ENCODE results near the gene SELENOH.
"Not testable (repeated sequence)": the region's sequence is repeated elsewhere in the genome, so short reads cannot be mapped to it uniquely, and the experiment has no call there.

Gene SELENOH

GRCh38 chr11:57703341-57703740 is 38.0 kb upstream of the SELENOH start:
- Histone ChIP-seq H2BK15ac (ENCODE audit: low read length) (no peak overlapping the region), H3K4me2 (ENCODE audit: insufficient read depth, low read length, poor library complexity, severe bottlenecking) (no peak overlapping the region), H3K36me3 (replicated peaks in 1 of 2; ENCODE audit: control insufficient read depth in 2 of 2, insufficient read depth in 2 of 2, low read length in 2 of 2) (peaks cover 36 to 91% of the 10 kb centered on the region in 2 donors), H3K79me1 (ENCODE audit: low read depth, low read length) (no peaks in the 10 kb centered on the region), H3K27me3 (ENCODE audit: control insufficient read depth in 3 of 3, insufficient read depth in 3 of 3, low read depth in 1 of 3, low read length in 3 of 3) (no peaks in the 10 kb centered on the region), H3K9me3 (replicated peaks in 1 of 2; ENCODE audit: control insufficient read depth in 2 of 2, insufficient read depth in 1 of 2, low read depth in 1 of 2, low read length in 2 of 2) (no peaks in the 10 kb centered on the region), H3K23ac (ENCODE audit: low read depth, low read length, poor library complexity) (no peak overlapping the region), H3K14ac (ENCODE audit: low read length) (no peak overlapping the region), H3K4me1 (ENCODE audit: control insufficient read depth in 2 of 2, insufficient read depth in 1 of 2, low read depth in 1 of 2, low read length in 2 of 2) (no peaks in the 10 kb centered on the region), H2BK5ac (ENCODE audit: low read length) (no peak overlapping the region), H3K4ac (ENCODE audit: low read length) (no peak overlapping the region), H4K8ac (ENCODE audit: low read depth, low read length) (no peak overlapping the region), H2AFZ (ENCODE audit: low read length) (no peak overlapping the region), H3K18ac (ENCODE audit: low read length) (no peak overlapping the region), H3K27ac (replicated peaks; ENCODE audit: low read length) (no peak overlapping the region), H4K91ac (ENCODE audit: low read depth, low read length, poor library complexity) (no peak overlapping the region), H3K9ac (ENCODE audit: low read depth, low read length, poor library complexity) (no peak overlapping the region), H3K4me3 (ENCODE audit: low read length in 2 of 2) (no peak overlapping the region), H2AK5ac (ENCODE audit: low read depth, low read length) (no peak overlapping the region), H2BK12ac (ENCODE audit: low read length) (no peak overlapping the region), H2BK120ac (ENCODE audit: low read depth, low read length) (no peak overlapping the region)
- no peak for DNase-seq (ENCODE audit: low spot score)
- no CpG with 5 or more reads among the region's 4 CpGs for WGBS, 2 donors (ENCODE audit: extremely low coverage in 2 of 2, insufficient read length in 2 of 2, insufficient replicate concordance in 1 of 2)

GRCh38 chr11:57704932-57705331 is 36.4 kb upstream of the SELENOH start:
- Histone ChIP-seq H3K14ac (ENCODE audit: low read length) (no peak overlapping the region), H3K4ac (ENCODE audit: low read length) (no peak overlapping the region), H3K4me2 (ENCODE audit: insufficient read depth, low read length, poor library complexity, severe bottlenecking) (no peak overlapping the region), H3K23ac (ENCODE audit: low read depth, low read length, poor library complexity) (no peak overlapping the region), H3K4me3 (ENCODE audit: low read length in 2 of 2) (no peak overlapping the region), H3K27ac (replicated peaks; ENCODE audit: low read length) (no peak overlapping the region), H3K79me1 (ENCODE audit: low read depth, low read length) (peaks cover under 1% of the 10 kb centered on the region), H4K91ac (ENCODE audit: low read depth, low read length, poor library complexity) (no peak overlapping the region), H3K4me1 (ENCODE audit: control insufficient read depth in 2 of 2, insufficient read depth in 1 of 2, low read depth in 1 of 2, low read length in 2 of 2) (no peaks in the 10 kb centered on the region), H3K27me3 (ENCODE audit: control insufficient read depth in 3 of 3, insufficient read depth in 3 of 3, low read depth in 1 of 3, low read length in 3 of 3) (no peaks in the 10 kb centered on the region), H3K36me3 (replicated peaks in 1 of 2; ENCODE audit: control insufficient read depth in 2 of 2, insufficient read depth in 2 of 2, low read length in 2 of 2) (peaks cover 23 to 84% of the 10 kb centered on the region in 2 donors), H2BK12ac (ENCODE audit: low read length) (no peak overlapping the region), H4K8ac (ENCODE audit: low read depth, low read length) (no peak overlapping the region), H3K9ac (ENCODE audit: low read depth, low read length, poor library complexity) (no peak overlapping the region), H2BK15ac (ENCODE audit: low read length) (no peak overlapping the region), H3K18ac (ENCODE audit: low read length) (no peak overlapping the region), H2BK5ac (ENCODE audit: low read length) (no peak overlapping the region), H3K9me3 (replicated peaks in 1 of 2; ENCODE audit: control insufficient read depth in 2 of 2, insufficient read depth in 1 of 2, low read depth in 1 of 2, low read length in 2 of 2) (no peaks in the 10 kb centered on the region), H2AFZ (ENCODE audit: low read length) (no peak overlapping the region), H2AK5ac (ENCODE audit: low read depth, low read length) (no peak overlapping the region), H2BK120ac (ENCODE audit: low read depth, low read length) (no peak overlapping the region)
- DNase-seq (ENCODE audit: low spot score) = no peak
- WGBS, 2 donors (ENCODE audit: extremely low coverage in 2 of 2, insufficient read length in 2 of 2, insufficient replicate concordance in 1 of 2) = no CpG with 5 or more reads among the region's 6 CpGs

GRCh38 chr11:57705432-57705831 is 35.9 kb upstream of the SELENOH start:
- not testable (repeated sequence) for H3K27ac ChIP-seq (replicated peaks; ENCODE audit: low read length); H3K9ac ChIP-seq (ENCODE audit: low read depth, low read length, poor library complexity); H3K4me2 ChIP-seq (ENCODE audit: insufficient read depth, low read length, poor library complexity, severe bottlenecking); H2BK15ac ChIP-seq (ENCODE audit: low read length); DNase-seq (ENCODE audit: low spot score); H2AFZ ChIP-seq (ENCODE audit: low read length); H3K23ac ChIP-seq (ENCODE audit: low read depth, low read length, poor library complexity); H3K9me3 ChIP-seq (replicated peaks in 1 of 2; ENCODE audit: control insufficient read depth in 2 of 2, insufficient read depth in 1 of 2, low read depth in 1 of 2, low read length in 2 of 2); H3K14ac ChIP-seq (ENCODE audit: low read length); H4K91ac ChIP-seq (ENCODE audit: low read depth, low read length, poor library complexity); H2AK5ac ChIP-seq (ENCODE audit: low read depth, low read length); H2BK12ac ChIP-seq (ENCODE audit: low read length); H2BK5ac ChIP-seq (ENCODE audit: low read length); H4K8ac ChIP-seq (ENCODE audit: low read depth, low read length); H3K4ac ChIP-seq (ENCODE audit: low read length); H3K4me1 ChIP-seq (ENCODE audit: control insufficient read depth in 2 of 2, insufficient read depth in 1 of 2, low read depth in 1 of 2, low read length in 2 of 2); H3K4me3 ChIP-seq (ENCODE audit: low read length in 2 of 2); H3K27me3 ChIP-seq (ENCODE audit: control insufficient read depth in 3 of 3, insufficient read depth in 3 of 3, low read depth in 1 of 3, low read length in 3 of 3); H3K18ac ChIP-seq (ENCODE audit: low read length); H3K79me1 ChIP-seq (ENCODE audit: low read depth, low read length); H2BK120ac ChIP-seq (ENCODE audit: low read depth, low read length)
- WGBS, 2 donors (ENCODE audit: extremely low coverage in 2 of 2, insufficient read length in 2 of 2, insufficient replicate concordance in 1 of 2) = no CpG with 5 or more reads among the region's 8 CpGs
- peaks cover 21 to 82% of the 10 kb centered on the region in 2 donors for H3K36me3 ChIP-seq (replicated peaks in 1 of 2; ENCODE audit: control insufficient read depth in 2 of 2, insufficient read depth in 2 of 2, low read length in 2 of 2)

GRCh38 chr11:57709802-57710367 is 31.4 kb upstream of the SELENOH start:
- H4K91ac ChIP-seq (ENCODE audit: low read depth, low read length, poor library complexity) = no peak overlapping the region
- H3K27me3 ChIP-seq (ENCODE audit: control insufficient read depth in 3 of 3, insufficient read depth in 3 of 3, low read depth in 1 of 3, low read length in 3 of 3) = no peaks in the 10 kb centered on the region
- no peak overlapping the region for H3K4me3 ChIP-seq (ENCODE audit: low read length in 2 of 2)
- peaks cover 6 to 12% of the 10 kb centered on the region in 2 donors for H3K4me1 ChIP-seq (ENCODE audit: control insufficient read depth in 2 of 2, insufficient read depth in 1 of 2, low read depth in 1 of 2, low read length in 2 of 2)
- H3K14ac ChIP-seq (ENCODE audit: low read length) = no peak overlapping the region
- no peaks in the 10 kb centered on the region for H3K9me3 ChIP-seq (replicated peaks in 1 of 2; ENCODE audit: control insufficient read depth in 2 of 2, insufficient read depth in 1 of 2, low read depth in 1 of 2, low read length in 2 of 2)
- no peak for DNase-seq (ENCODE audit: low spot score)
- no peak overlapping the region for H4K8ac ChIP-seq (ENCODE audit: low read depth, low read length)
- H2BK15ac ChIP-seq (ENCODE audit: low read length) = no peak overlapping the region
- no peak overlapping the region for H2AFZ ChIP-seq (ENCODE audit: low read length)
- no peak overlapping the region for H3K4ac ChIP-seq (ENCODE audit: low read length)
- H3K4me2 ChIP-seq (ENCODE audit: insufficient read depth, low read length, poor library complexity, severe bottlenecking) = no peak overlapping the region
- no peak overlapping the region for H2BK12ac ChIP-seq (ENCODE audit: low read length)
- no peak overlapping the region for H3K18ac ChIP-seq (ENCODE audit: low read length)
- no peak overlapping the region for H3K9ac ChIP-seq (ENCODE audit: low read depth, low read length, poor library complexity)
- peaks cover 12% of the 10 kb centered on the region for H3K79me1 ChIP-seq (ENCODE audit: low read depth, low read length)
- H3K23ac ChIP-seq (ENCODE audit: low read depth, low read length, poor library complexity) = no peak overlapping the region
- no peak overlapping the region for H2BK5ac ChIP-seq (ENCODE audit: low read length)
- H2BK120ac ChIP-seq (ENCODE audit: low read depth, low read length) = no peak overlapping the region
- H3K36me3 ChIP-seq (replicated peaks in 1 of 2; ENCODE audit: control insufficient read depth in 2 of 2, insufficient read depth in 2 of 2, low read length in 2 of 2) = peaks cover under 1 to 47% of the 10 kb centered on the region in 2 donors
- WGBS, 2 donors (ENCODE audit: extremely low coverage in 2 of 2, insufficient read length in 2 of 2, insufficient replicate concordance in 1 of 2) = no CpG with 5 or more reads among the region's 5 CpGs
- no peak overlapping the region for H3K27ac ChIP-seq (replicated peaks; ENCODE audit: low read length)
- H2AK5ac ChIP-seq (ENCODE audit: low read depth, low read length) = no peak overlapping the region

All from neuronal stem cell (in vitro differentiated cells).